GM12878 (cell line): ENCODE measurements around the gene ARSI. TPM values are rescaled to one million over a fixed set of nuclear protein-coding genes. Genes with fewer than 3 reads are reported as not detected.

ENCODE experiments used
- ATAC-seq: fragments of 200-7000 bp; cut with Tn5 transposase; 3 replicates; pipeline ENCODE4 v1.9.1; 2020; ENCODE audit warnings: mild to moderate bottlenecking, moderate library complexity
- BruUV-seq: library from RNA; stranded (reverse); fragments of 400-500 nt; replicated peaks from 2 replicates; lab custom pipeline; 2021; lab: Mats Ljungman, UMichigan
- CTCF ChIA-PET: fragments of 300-600 bp; sonication (Branson Sonifier 250); formaldehyde crosslinking; extraction: SDS; loops from one replicate; lab custom pipeline; 2021; ENCODE audit warnings: inconsistent platforms; lab: Yijun Ruan, JAX
- POLR2A ChIA-PET: fragments of 350-600 bp; formaldehyde crosslinking; extraction: SDS; loops from one replicate; lab custom pipeline; 2021; ENCODE audit warnings: inconsistent platforms; lab: Charles Lee
- RAD21 ChIA-PET: fragments of 300-600 bp; sonication (Branson Sonifier 250); formaldehyde crosslinking; loops from one replicate; lab custom pipeline; 2023; ENCODE audit warnings: antibody characterized with exemption; ENCODE audit not compliant: unreplicated experiment; lab: Charles Lee
- SMC1A ChIA-PET: fragments of 300-600 bp; sonication (Branson Sonifier 250); formaldehyde crosslinking; loops from one replicate; lab custom pipeline; 2023; ENCODE audit not compliant: unreplicated experiment, uncharacterized antibody; lab: Charles Lee
- DNase-seq: peaks from one replicate; pipeline ENCODE4 v3.0.0-alpha.2; 2011; ENCODE audit warnings: low read depth, low spot score
- FAIRE-seq: peaks from 3 replicates; lab custom pipeline; 2011; peaks lifted over from hg19 to GRCh38; lab: Jason Lieb, UNC
- H2AFZ ChIP-seq: 2 replicates; pipeline ENCODE4 v1.6.0; 2011; ENCODE audit warnings: low read depth, low read length, control low read depth; ENCODE audit not compliant: control insufficient read depth
- H3K27ac ChIP-seq: 2 replicates; pipeline ENCODE4 v1.5.1; 2011; ENCODE audit warnings: control low read depth; ENCODE audit not compliant: control insufficient read depth, insufficient read depth
- H3K27me3 ChIP-seq, 2 experiments: replicated peaks in 1 of 2; 2 replicates each; pipeline versions ENCODE4 v1.6.0 to v1.6.1; 2011; ENCODE audit warnings: low read length in 1 of 2; ENCODE audit not compliant: control insufficient read depth in 2 of 2, insufficient read depth in 2 of 2
- H3K36me3 ChIP-seq, 2 experiments: 2 replicates each; pipeline ENCODE4 v1.5.1; 2011; ENCODE audit warnings: low read length in 1 of 2; ENCODE audit not compliant: control insufficient read depth in 2 of 2, insufficient read depth in 2 of 2
- H3K4me1 ChIP-seq: 2 replicates; pipeline ENCODE4 v1.6.1; 2011; ENCODE audit warnings: mild to moderate bottlenecking, low read length, moderate library complexity, mixed read lengths; ENCODE audit not compliant: control insufficient read depth, insufficient read depth
- H3K4me2 ChIP-seq: 2 replicates; pipeline ENCODE4 v1.6.0; 2011; ENCODE audit warnings: control low read depth; ENCODE audit not compliant: control insufficient read depth, insufficient read depth
- H3K4me3 ChIP-seq: fragments of 200-600 bp; sonication (generic); 2 replicates; pipeline ENCODE4 v1.5.1; 2016
- H3K79me2 ChIP-seq: 2 replicates; pipeline ENCODE4 v1.6.0; 2011; ENCODE audit warnings: low read length; ENCODE audit not compliant: control insufficient read depth, insufficient read depth
- H3K9ac ChIP-seq: 2 replicates; pipeline ENCODE4 v1.8.0; 2011; ENCODE audit warnings: low read length, control low read depth, mixed read lengths; ENCODE audit not compliant: control insufficient read depth, insufficient read depth
- H3K9me3 ChIP-seq: replicated peaks from 3 replicates; pipeline ENCODE4 v1.5.1; 2011; ENCODE audit warnings: mild to moderate bottlenecking, low read length; ENCODE audit not compliant: control insufficient read depth, insufficient read depth
- H4K20me1 ChIP-seq: 2 replicates; pipeline ENCODE4 v1.6.0; 2011; ENCODE audit not compliant: control insufficient read depth, insufficient read depth
- BHLHE40 ChIP-seq, 2 experiments: fragments of 450-650 bp in 1 of 2; IDR thresholded peaks; 2 replicates each; pipeline ENCODE4 v1.6.1; 2011 to 2017; ENCODE audit warnings: low read depth in 2 of 2, borderline replicate concordance in 1 of 2, improper control_type of control experiment in 1 of 2, low read length in 1 of 2, mild to moderate bottlenecking in 1 of 2
- ETV6 ChIP-seq, 2 experiments: fragments of 450-650 bp in 1 of 2; IDR thresholded peaks in 1 of 2; conservative IDR thresholded peaks in 1 of 2; 2 replicates each; pipeline ENCODE4 v1.6.1; 2014; ENCODE audit warnings: antibody characterized with exemption in 1 of 2, borderline replicate concordance in 1 of 2, low read depth in 1 of 2, mild to moderate bottlenecking in 1 of 2, moderate library complexity in 1 of 2
- HSF1 ChIP-seq: fragments of 150-350 bp; IDR thresholded peaks from 2 replicates; pipeline ENCODE4 v1.6.1; 2014; ENCODE audit warnings: mild to moderate bottlenecking, low read depth, low read length
- LARP7 ChIP-seq: fragments of 450-650 bp; IDR thresholded peaks from 2 replicates; pipeline ENCODE4 v1.6.1; 2017; ENCODE audit warnings: mild to moderate bottlenecking
- MYB ChIP-seq: fragments of 150-350 bp; IDR thresholded peaks from 2 replicates; pipeline ENCODE4 v1.6.1; 2014; ENCODE audit warnings: mild to moderate bottlenecking, low read depth, low read length, borderline replicate concordance
- SMAD5 ChIP-seq: IDR thresholded peaks from 2 replicates; pipeline ENCODE4 v1.6.1; 2016; ENCODE audit warnings: antibody characterized with exemption, low read depth
- WGBS: methylation state at CpG from one replicate; pipeline ENCODE4 v1.1.6; 2016; ENCODE audit warnings: low lambda C conversion rate; ENCODE audit not compliant: insufficient replicate concordance, insufficient coverage; ENCODE audit errors: missing lambda C conversion rate; 5-methylcytosine and 5-hydroxymethylcytosine counted together
- in situ Hi-C: fragments of 300-500 bp; cut with MboI; formaldehyde crosslinking; loops from 9 replicates; pipeline ENCODE4 v1.14.3; 2018; ENCODE audit warnings: mixed read lengths
- intact Hi-C: fragments of 100-400 bp; cut with micrococcal nuclease; formaldehyde crosslinking; loops from one replicate; pipeline ENCODE4 v1.14.2; 2022; ENCODE audit not compliant: unreplicated experiment
- polyA plus RNA-seq, 11 experiments: library from polyadenylated mRNA; depleted of rRNA in 4 of 11; unstranded in 6 of 11; stranded (reverse) in 5 of 11; fragments of >200 nt; fragmentation: Nextera tagmentation in 4 of 11; fragmentation: Illumina TruSeq in 1 of 11; extraction: Ambion mirVana in 4 of 11; extraction: Trizol in 1 of 11; gene quantifications; 1 replicate in 1 of 11; 2 replicates in 10 of 11; pipeline versions ENCODE4 v1.2.1 to v1.2.3, GENCODE V29; 2011 to 2016; ENCODE audit warnings: inconsistent platforms in 2 of 11, missing spikeins in 2 of 11, low read depth in 1 of 11
- total RNA-seq, 4 experiments: library from RNA; depleted of rRNA in 3 of 4; stranded (reverse); fragments of >200 nt in 3 of 4; fragmentation: Illumina TruSeq in 1 of 4; extraction: Trizol in 1 of 4; gene quantifications; 2 replicates each; pipeline versions ENCODE4 v1.2.1 to v1.2.3, GENCODE V29; 2013 to 2021

Gene ARSI
- total and polyA plus RNA-seq, 10 of the 15 experiments (the other 5 are each of a cell fraction or from before 2014, with no cell fraction given): not detected

- FAIRE-seq (no peak), DNase-seq (no peak), ATAC-seq (no peak)
- Histone ChIP-seq H2AFZ (no peak overlapping the region), H3K27me3 (no peaks in the 10 kb centered on the region), H3K4me3 (no peak overlapping the region), H3K36me3 (no peaks in the 10 kb centered on the region), H3K27ac (no peak overlapping the region), H4K20me1 (no peaks in the 10 kb centered on the region), H3K4me1 (peaks cover 13% of the 10 kb centered on the region), H3K9me3 (no peaks in the 10 kb centered on the region), H3K9ac (no peak overlapping the region), H3K79me2 (no peaks in the 10 kb centered on the region), H3K4me2 (no peak overlapping the region)
- ChIA-PET SMC1A (no interaction called here), RAD21 (interaction anchor here (0.6 kb wide), 1 partner anchor 854 kb away, joined by 3 read pairs; no protein-coding TSS in a partner anchor), CTCF (interaction anchor here (1.0 kb wide), 1 partner anchor 89 kb away, joined by 3 read pairs; no protein-coding TSS in a partner anchor), POLR2A (no interaction called here)
- peak in 1 of 2 experiments; percentile 61; a peak in 2 of 4 replicates for TF ChIP-seq BHLHE40 (IDR thresholded peaks at IDR 0.05; ENCODE audit: borderline replicate concordance in 1 of 2, low read depth in 2 of 2, low read length in 1 of 2)
- no peak for TF ChIP-seq MYB
- TF ChIP-seq ETV6 (conservative IDR thresholded peaks at IDR 0.05 in 1 of 2, IDR thresholded peaks at IDR 0.05 in 1 of 2; ENCODE audit: borderline replicate concordance in 1 of 2, low read depth in 1 of 2): no peak
- WGBS: 42% methylated on average over 6 of the region's 6 CpGs
- in situ Hi-C loops (no loop called here), intact Hi-C loops (no loop called here)
- BruUV-seq: no TSS peak
These were observed 43.9 kb upstream of the ARSI start for GRCh38 chr5:150346592-150346991.

GRCh38 chr5:150345716-150346115 is 43.0 kb upstream of the ARSI start:
- peaks cover 10% of the 10 kb centered on the region for H3K4me1 ChIP-seq
- no TSS peak for BruUV-seq
- ChIA-PET RAD21 (no interaction called here), CTCF (no interaction called here)
- H3K4me2 ChIP-seq: no peak overlapping the region
- no peak for ATAC-seq
- no peaks in the 10 kb centered on the region for H3K9me3 ChIP-seq
- no peak overlapping the region for H3K4me3 ChIP-seq
- 61% methylated on average over 5 of the region's 5 CpGs for WGBS
- no peaks in the 10 kb centered on the region for H3K79me2 ChIP-seq
- intact Hi-C loops: no loop called here
- TF ChIP-seq HSF1 (no peak), SMAD5 (no peak), LARP7 (no peak)
- TF ChIP-seq, all 136 proteins: peak for 0
- H3K36me3 ChIP-seq: no peaks in the 10 kb centered on the region
- DNase-seq (no peak), FAIRE-seq (no peak)
- in situ Hi-C loops: no loop called here
- no peak overlapping the region for H2AFZ ChIP-seq
- POLR2A ChIA-PET: interaction anchor here (0.7 kb wide), 1 partner anchor 35 kb away, joined by 5 read pairs; no protein-coding TSS in a partner anchor
- no peak overlapping the region for H3K9ac ChIP-seq
- no peak overlapping the region for H3K27ac ChIP-seq
- H4K20me1 ChIP-seq: no peaks in the 10 kb centered on the region
- H3K27me3 ChIP-seq: no peaks in the 10 kb centered on the region
- SMC1A ChIA-PET: no interaction called here
